Activated naive CD8-positive, alpha-beta T cell treated with anti-CD3 and anti-CD28 coated beads, Interleukin-2, amount 10 ng/mL, durations not matched to agents 7 days and 5 days (primary cell): ENCODE results near the gene GRIN2A. TPM values are rescaled to one million over a fixed set of nuclear protein-coding genes. Genes with fewer than 3 reads are reported as not detected.

Experiments used
- ATAC-seq: fragments of 150-1000 bp; cut with Tn5 transposase; one replicate; pipeline ENCODE4 v1.10.0; 2021; ENCODE audit warnings: low read depth, moderate library complexity
- POLR2A ChIA-PET: fragments of 350-600 bp; sonication (Branson Sonifier 250); formaldehyde crosslinking; loops from one replicate; lab custom pipeline; 2021; ENCODE audit warnings: antibody characterized with exemption; lab: Charles Lee
- DNase-seq: peaks from one replicate; pipeline ENCODE4 v3.0.0; 2021
- H3K27ac Mint-ChIP-seq: one replicate; pipeline ENCODE4 v1.8.0; 2022; ENCODE audit warnings: mild to moderate bottlenecking, mixed read lengths
- H3K27me3 Mint-ChIP-seq: one replicate; pipeline ENCODE4 v1.8.0; 2022; ENCODE audit warnings: mild to moderate bottlenecking, moderate library complexity, mixed read lengths
- H3K36me3 Mint-ChIP-seq: one replicate; pipeline ENCODE4 v1.8.0; 2021; ENCODE audit warnings: mild to moderate bottlenecking, mixed read lengths
- H3K4me1 Mint-ChIP-seq: one replicate; pipeline ENCODE4 v1.8.0; 2021; ENCODE audit warnings: mixed read lengths
- H3K4me3 Mint-ChIP-seq: one replicate; pipeline ENCODE4 v1.8.0; 2022; ENCODE audit warnings: mild to moderate bottlenecking, moderate library complexity, mixed read lengths
- H3K9me3 Mint-ChIP-seq: one replicate; pipeline ENCODE4 v1.8.0; 2021; ENCODE audit warnings: mixed read lengths
- total RNA-seq, 2 experiments: library from RNA; stranded (reverse); gene quantifications; one replicate each; pipeline ENCODE4 v1.2.3, GENCODE V29; 2021

Gene GRIN2A
- total RNA-seq, 2 experiments from 2014 or later: not detected

- Mint-ChIP-seq H3K4me1 (no peaks in the 10 kb centered on the region), H3K36me3 (no peaks in the 10 kb centered on the region), H3K27ac (no peak overlapping the region), H3K4me3 (no peak overlapping the region), H3K9me3 (no peaks in the 10 kb centered on the region), H3K27me3 (no peaks in the 10 kb centered on the region)
- POLR2A ChIA-PET: no interaction called here
- ATAC-seq: no peak
- no peak for DNase-seq
These were observed 241.0 kb downstream of the GRIN2A start for GRCh38 chr16:9941245-9941644.

- Mint-ChIP-seq H3K4me3 (no peak overlapping the region), H3K27ac (no peak overlapping the region), H3K36me3 (no peaks in the 10 kb centered on the region), H3K27me3 (no peaks in the 10 kb centered on the region), H3K9me3 (no peaks in the 10 kb centered on the region), H3K4me1 (no peaks in the 10 kb centered on the region)
- no peak for DNase-seq
- no peak for ATAC-seq
- POLR2A ChIA-PET: no interaction called here
These were observed 247.3 kb downstream of the GRIN2A start for GRCh38 chr16:9934723-9935508.

DNA sequence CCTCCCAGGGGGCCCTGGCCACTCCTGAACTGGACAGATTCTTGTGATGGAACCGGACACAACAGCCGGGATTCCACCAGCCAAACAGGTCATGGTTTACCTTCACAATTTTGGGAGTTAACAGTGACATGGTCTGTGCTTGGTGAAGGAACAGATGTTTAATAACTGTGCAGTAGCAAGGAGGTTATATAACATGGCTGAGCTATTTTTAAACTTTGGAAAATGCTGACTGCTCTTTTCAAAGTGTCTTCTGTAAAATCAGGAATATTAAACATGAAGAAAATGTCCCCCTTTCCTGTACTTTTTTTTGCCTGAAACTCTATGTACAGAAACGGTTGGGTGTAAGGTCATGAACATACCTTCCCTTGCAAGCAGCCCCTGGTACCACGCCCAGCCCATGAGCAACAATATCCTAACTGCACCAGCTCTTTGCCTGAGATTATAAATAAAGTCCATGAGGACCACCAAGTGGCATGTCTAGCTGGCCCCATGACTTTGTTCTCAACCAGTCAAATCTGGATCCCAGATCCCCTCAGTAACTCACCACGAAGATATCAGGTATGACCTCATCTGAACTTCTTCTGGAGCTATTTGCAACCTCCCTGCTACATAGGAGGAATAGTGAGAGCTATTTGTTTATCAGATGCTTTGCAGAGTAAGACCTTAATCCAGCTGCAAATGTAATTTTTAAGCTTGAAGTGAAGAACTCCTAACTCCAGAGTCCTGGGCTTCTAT is 249.1 kb downstream of the GRIN2A start:
- no peak overlapping the region for H3K4me3 Mint-ChIP-seq
- no peak for ATAC-seq
- H3K27ac Mint-ChIP-seq: no peak overlapping the region
- POLR2A ChIA-PET: no interaction called here
- H3K27me3 Mint-ChIP-seq: no peaks in the 10 kb centered on the region
- H3K9me3 Mint-ChIP-seq: no peaks in the 10 kb centered on the region
- DNase-seq: no peak
- H3K4me1 Mint-ChIP-seq: no peaks in the 10 kb centered on the region
- no peaks in the 10 kb centered on the region for H3K36me3 Mint-ChIP-seq

GRCh38 chr16:9932000-9932399 is 250.2 kb downstream of the GRIN2A start:
- POLR2A ChIA-PET: no interaction called here
- Mint-ChIP-seq H3K27me3 (no peaks in the 10 kb centered on the region), H3K9me3 (no peaks in the 10 kb centered on the region), H3K27ac (no peak overlapping the region), H3K36me3 (no peaks in the 10 kb centered on the region), H3K4me3 (no peak overlapping the region), H3K4me1 (no peaks in the 10 kb centered on the region)
- DNase-seq: no peak
- ATAC-seq: no peak

DNA sequence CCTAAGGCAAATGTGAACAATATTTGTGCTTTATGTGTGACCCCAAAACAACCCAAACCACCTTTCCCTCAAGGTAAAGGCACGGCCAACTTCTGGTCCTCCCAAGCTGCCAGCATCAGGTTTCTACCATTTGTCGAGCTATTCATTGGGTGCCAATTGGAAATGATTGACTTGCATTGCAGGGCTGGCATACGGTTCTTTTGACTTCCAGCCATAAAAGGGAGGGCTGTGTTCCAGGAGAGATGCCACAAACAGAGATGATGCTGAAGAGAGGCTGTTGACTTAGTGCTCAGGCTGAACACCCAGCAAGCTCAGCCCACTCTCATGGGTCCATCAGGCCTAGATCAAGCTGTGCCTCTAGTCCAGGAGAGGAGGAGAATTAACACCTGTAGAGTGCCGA is 252.4 kb downstream of the GRIN2A start:
- no peaks in the 10 kb centered on the region for H3K36me3 Mint-ChIP-seq
- no peaks in the 10 kb centered on the region for H3K9me3 Mint-ChIP-seq
- no peak overlapping the region for H3K27ac Mint-ChIP-seq
- no peaks in the 10 kb centered on the region for H3K4me1 Mint-ChIP-seq
- no peak for ATAC-seq
- no peaks in the 10 kb centered on the region for H3K27me3 Mint-ChIP-seq
- no peak for DNase-seq
- POLR2A ChIA-PET: no interaction called here
- H3K4me3 Mint-ChIP-seq: no peak overlapping the region

DNA sequence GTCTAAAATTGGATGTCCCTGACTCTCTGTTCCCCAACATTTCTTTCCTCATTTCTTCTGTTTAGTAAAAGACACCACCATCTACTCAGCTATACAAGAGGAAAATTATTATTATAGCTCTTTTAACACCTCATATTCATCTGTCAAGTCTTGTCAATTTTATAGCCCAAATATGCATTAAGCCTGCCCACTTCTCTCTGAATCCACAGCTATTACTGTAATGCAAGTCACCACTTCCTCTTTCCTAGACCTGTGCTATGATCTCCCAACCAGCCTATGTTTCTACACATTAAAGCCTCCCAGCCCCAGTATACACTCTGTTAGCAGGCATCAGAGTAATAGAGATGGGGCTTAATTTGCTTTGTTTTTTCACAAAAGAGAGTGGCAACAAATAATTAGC is 252.9 kb downstream of the GRIN2A start:
- Mint-ChIP-seq H3K27ac (no peak overlapping the region), H3K9me3 (no peaks in the 10 kb centered on the region), H3K4me1 (no peaks in the 10 kb centered on the region), H3K27me3 (no peaks in the 10 kb centered on the region), H3K4me3 (no peak overlapping the region), H3K36me3 (no peaks in the 10 kb centered on the region)
- DNase-seq: no peak
- no peak for ATAC-seq
- POLR2A ChIA-PET: no interaction called here

DNA sequence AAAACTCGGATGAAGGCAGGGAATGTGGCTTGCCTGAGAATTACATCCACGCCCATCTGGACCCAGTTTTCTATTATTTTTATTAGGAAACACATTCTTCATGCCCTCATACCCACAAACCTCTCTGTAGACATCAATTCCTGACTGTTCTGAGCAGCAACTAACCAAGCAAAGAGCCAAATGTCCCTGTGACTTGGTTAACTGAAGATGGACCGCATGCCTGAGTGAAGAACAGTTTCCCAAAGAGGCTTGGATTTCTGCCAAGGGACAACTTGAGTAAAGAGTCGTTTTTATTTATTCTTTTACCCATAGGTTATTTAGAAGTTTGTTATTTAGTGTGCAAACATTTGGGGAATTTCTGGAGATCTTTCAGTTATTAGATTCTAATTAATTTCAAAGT is 259.8 kb downstream of the GRIN2A start:
- Mint-ChIP-seq H3K27me3 (no peaks in the 10 kb centered on the region), H3K27ac (no peak overlapping the region), H3K36me3 (no peaks in the 10 kb centered on the region), H3K9me3 (no peaks in the 10 kb centered on the region), H3K4me1 (no peaks in the 10 kb centered on the region), H3K4me3 (no peak overlapping the region)
- POLR2A ChIA-PET: no interaction called here
- no peak for ATAC-seq
- no peak for DNase-seq

- no peak for ATAC-seq
- Mint-ChIP-seq H3K36me3 (no peaks in the 10 kb centered on the region), H3K9me3 (no peaks in the 10 kb centered on the region), H3K27me3 (no peaks in the 10 kb centered on the region), H3K4me3 (no peak overlapping the region), H3K27ac (no peak overlapping the region), H3K4me1 (no peaks in the 10 kb centered on the region)
- POLR2A ChIA-PET: no interaction called here
- no peak for DNase-seq
These were observed 260.2 kb downstream of the GRIN2A start for GRCh38 chr16:9921997-9922396.

DNA sequence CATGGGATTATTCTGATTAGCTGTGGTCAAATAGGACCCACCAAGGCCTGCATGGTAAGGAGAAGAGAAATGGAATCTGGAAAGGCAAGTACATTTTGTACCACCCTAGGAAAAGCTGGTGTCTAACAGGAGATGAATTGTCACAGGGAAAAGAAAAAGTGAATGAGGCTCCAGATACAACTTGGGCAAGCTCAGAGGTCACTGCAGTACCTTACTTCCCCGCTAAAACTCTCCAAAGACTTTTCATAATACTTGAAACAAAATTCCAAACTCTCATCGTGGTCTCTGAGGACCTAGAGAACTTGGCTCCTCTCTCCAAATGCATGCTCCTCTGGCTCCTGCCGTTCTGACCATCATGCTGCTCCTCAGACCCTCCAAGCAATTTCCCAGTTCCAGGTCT is 262.8 kb downstream of the GRIN2A start:
- no peaks in the 10 kb centered on the region for H3K36me3 Mint-ChIP-seq
- no peak overlapping the region for H3K27ac Mint-ChIP-seq
- no peaks in the 10 kb centered on the region for H3K4me1 Mint-ChIP-seq
- ATAC-seq (no peak), DNase-seq (no peak)
- H3K4me3 Mint-ChIP-seq: no peak overlapping the region
- POLR2A ChIA-PET: no interaction called here
- no peaks in the 10 kb centered on the region for H3K27me3 Mint-ChIP-seq
- no peaks in the 10 kb centered on the region for H3K9me3 Mint-ChIP-seq

- H3K36me3 Mint-ChIP-seq: no peaks in the 10 kb centered on the region
- POLR2A ChIA-PET: no interaction called here
These were observed 264.5 kb downstream of the GRIN2A start for GRCh38 chr16:9917691-9918090.

GRCh38 chr16:9913604-9914326 is 268.5 kb downstream of the GRIN2A start:
- Mint-ChIP-seq H3K4me3 (no peak overlapping the region), H3K36me3 (no peaks in the 10 kb centered on the region), H3K9me3 (peaks cover 4% of the 10 kb centered on the region), H3K27ac (no peak overlapping the region), H3K4me1 (no peaks in the 10 kb centered on the region), H3K27me3 (no peaks in the 10 kb centered on the region)
- no peak for ATAC-seq
- POLR2A ChIA-PET: no interaction called here
- DNase-seq: no peak

More at GRCh38 chr16:9917691-9918090, 264.5 kb downstream of the GRIN2A start:
- Mint-ChIP-seq H3K27ac (no peak overlapping the region), H3K9me3 (no peaks in the 10 kb centered on the region), H3K27me3 (no peaks in the 10 kb centered on the region), H3K4me1 (no peaks in the 10 kb centered on the region), H3K4me3 (no peak overlapping the region)
- DNase-seq (no peak), ATAC-seq (no peak)

DNA sequence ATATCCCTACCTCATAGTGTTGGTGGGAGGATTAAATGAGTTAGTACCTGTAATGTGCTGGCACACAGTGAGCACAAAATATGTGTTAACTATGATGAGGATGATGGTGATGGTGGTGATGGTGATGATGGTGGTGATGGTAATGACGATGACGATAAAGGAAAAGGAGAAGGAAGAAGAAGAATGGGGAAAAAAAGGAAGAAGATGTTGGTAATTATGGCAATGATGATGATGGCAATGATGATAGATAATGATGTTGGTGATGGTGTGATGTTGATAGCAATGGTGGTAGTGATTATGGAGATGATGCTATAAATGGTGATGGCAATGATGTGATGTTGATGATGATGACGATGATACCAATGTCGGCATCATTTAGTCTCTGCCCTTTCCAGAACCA is 270.2 kb downstream of the GRIN2A start:
- POLR2A ChIA-PET: no interaction called here
- Mint-ChIP-seq H3K9me3 (peaks cover 4% of the 10 kb centered on the region), H3K27ac (no peak overlapping the region), H3K4me3 (no peak overlapping the region), H3K36me3 (no peaks in the 10 kb centered on the region), H3K4me1 (no peaks in the 10 kb centered on the region), H3K27me3 (no peaks in the 10 kb centered on the region)
- DNase-seq: no peak
- ATAC-seq: no peak

- no peaks in the 10 kb centered on the region for H3K36me3 Mint-ChIP-seq
- H3K4me3 Mint-ChIP-seq: no peak overlapping the region
- H3K27ac Mint-ChIP-seq: no peak overlapping the region
- H3K9me3 Mint-ChIP-seq: peaks cover 4% of the 10 kb centered on the region
- POLR2A ChIA-PET: no interaction called here
- H3K27me3 Mint-ChIP-seq: no peaks in the 10 kb centered on the region
- H3K4me1 Mint-ChIP-seq: no peaks in the 10 kb centered on the region
- DNase-seq (no peak), ATAC-seq (no peak)
These were observed 271.0 kb downstream of the GRIN2A start for GRCh38 chr16:9911231-9911630.
